Adrenal gland (tissue), 12 donors: ENCODE measurements around the gene S1PR1. TPM values are rescaled to one million over a fixed set of nuclear protein-coding genes. Genes with fewer than 3 reads are reported as not detected.

Experiments used
- DNase-seq, 7 donors: peaks; one replicate each; pipeline ENCODE4 v3.0.0-alpha.2; 2019 to 2020
- H3K27ac ChIP-seq, 5 donors: fragments of 200-600 bp; sonication (generic) in 4 of 5; 1 replicate in 3 of 5; 2 replicates in 2 of 5; pipeline versions ENCODE4 v1.5.1 to v1.8.0; 2016 to 2020; ENCODE audit warnings: mild to moderate bottlenecking in 1 of 5
- H3K27me3 ChIP-seq: fragments of 200-600 bp; 2 replicates; pipeline ENCODE4 v1.8.0; 2021
- H3K36me3 ChIP-seq, 2 donors: fragments of 200-600 bp; replicated peaks in 1 of 2; 1 replicate in 1 of 2; 2 replicates in 1 of 2; pipeline versions ENCODE4 v1.5.1 to v1.8.0; 2018 to 2022
- H3K4me1 ChIP-seq, 2 donors: fragments of 200-600 bp; replicated peaks in 1 of 2; 1 replicate in 1 of 2; 2 replicates in 1 of 2; pipeline versions ENCODE4 v1.5.1 to v1.8.0; 2018 to 2021
- H3K4me3 ChIP-seq, 4 donors: fragments of 200-600 bp; sonication (generic) in 3 of 4; one replicate each; pipeline ENCODE4 v1.5.1; 2016 to 2018
- H3K9me3 ChIP-seq, 3 donors: fragments of 200-600 bp; sonication (generic) in 1 of 3; replicated peaks in 1 of 3; 1 replicate in 2 of 3; 2 replicates in 1 of 3; pipeline versions ENCODE4 v1.5.1 to v1.8.0; 2016 to 2021
- CTCF ChIP-seq, 6 experiments: fragments of 450-650 bp in 4 of 6; fragments of 200-600 bp in 2 of 6; sonication (generic) in 1 of 6; IDR thresholded peaks; 1 replicate in 5 of 6; 2 replicates in 1 of 6; pipeline versions ENCODE4 v1.5.1 to v1.8.0; 2016 to 2021; ENCODE audit warnings: antibody characterized with exemption in 6 of 6, mild to moderate bottlenecking in 2 of 6, moderate library complexity in 1 of 6
- POLR2A ChIP-seq, 2 donors: fragments of 450-650 bp; IDR thresholded peaks; one replicate each; pipeline ENCODE4 v1.6.1; 2017; ENCODE audit warnings: antibody characterized with exemption in 2 of 2, mild to moderate bottlenecking in 2 of 2, moderate library complexity in 1 of 2
- WGBS, 4 donors: extraction: QIAGEN DNeasy Blood & Tissue Kit in 2 of 4; methylation state at CpG; one replicate each; pipeline versions ENCODE4 v1.1.5 to v1.1.7; 2013 to 2017; 5-methylcytosine and 5-hydroxymethylcytosine counted together
- intact Hi-C, 2 donors: fragments of 100-400 bp; cut with DNase I; formaldehyde crosslinking; loops; one replicate each; pipeline versions ENCODE4 v1.14.1 to v1.15.0; 2022 to 2023
- polyA plus RNA-seq, 3 donors: library from polyadenylated mRNA; stranded (reverse); fragments of 200-250 nt in 2 of 3; fragments of 350-450 nt in 1 of 3; fragmentation: Illumina TruSeq in 1 of 3; extraction: RNeasy Lipid Tissue Mini Kit (QIAGEN cat#74804) in 1 of 3; gene quantifications; one replicate each; pipeline ENCODE4 v1.2.3, GENCODE V29; 2013 to 2014
- total RNA-seq, 9 donors: library from RNA; depleted of rRNA in 4 of 9; stranded (reverse); fragments of >200 nt in 4 of 9; fragments of 120-200 nt in 1 of 9; fragmentation: NEBNext Ultra II Directional in 1 of 9; extraction: Animal tissue kit (Norgen Biotek cat#: 25700) in 1 of 9; gene quantifications; one replicate each; pipeline versions ENCODE4 v1.1.0 to v1.2.4, GENCODE V29; 2013 to 2023
- donor health status: healthy with polysubstance abuse.
- donor health status: Bipolar disorder and iron deficiency.
- donor health status: DM: yes; HTN: yes; CAD: no.
- donor health status: DM: no; HTN: no; CAD: no.
- donor health status: DM: no; HTN: no; CAD: no.
- donor health status: DM: yes; HTN: yes; CAD: no.

Gene S1PR1
- total and polyA plus RNA-seq, 12 donors = 11.3 to 45.6 (median 27.3) TPM

- 82 to 89% (median 85%) methylated on average over 8 to 11 of the region's 11 CpGs for WGBS, 4 donors
- intact Hi-C loops = loop anchor here in 1 of 2 donors (10.0 kb wide), 1 partner anchor 65 kb away; no protein-coding TSS in a partner anchor
- no peaks in the 10 kb centered on the region for H3K36me3 ChIP-seq
- no peak overlapping the region for H3K4me3 ChIP-seq
- no peaks in the 10 kb centered on the region for H3K4me1 ChIP-seq
- no peak for DNase-seq
- H3K9me3 ChIP-seq = no peaks in the 10 kb centered on the region
- H3K27me3 ChIP-seq = no peaks in the 10 kb centered on the region
- H3K27ac ChIP-seq = no peak overlapping the region
- TF ChIP-seq POLR2A (IDR thresholded peaks at IDR 0.05) = no peak
- TF ChIP-seq CTCF (IDR thresholded peaks at IDR 0.05) = no peak
Observed at GRCh38 chr1:101219924-101220870, 16.6 kb upstream of the S1PR1 start.

- WGBS, 4 donors = 85 to 88% (median 87%) methylated on average over 4 of the region's 4 CpGs
- no peaks in the 10 kb centered on the region for H3K4me1 ChIP-seq
- H3K27ac ChIP-seq = no peak overlapping the region
- H3K9me3 ChIP-seq = no peaks in the 10 kb centered on the region
- DNase-seq = no peak
- TF ChIP-seq POLR2A (IDR thresholded peaks at IDR 0.05) = no peak
- H3K4me3 ChIP-seq = no peak overlapping the region
- no peaks in the 10 kb centered on the region for H3K36me3 ChIP-seq
- intact Hi-C loops = no loop called here
- H3K27me3 ChIP-seq = no peaks in the 10 kb centered on the region
Observed at GRCh38 chr1:101220906-101221305, 15.9 kb upstream of the S1PR1 start.

- no peaks in the 10 kb centered on the region for H3K27me3 ChIP-seq
- H3K4me3 ChIP-seq = no peak overlapping the region
- WGBS, 4 donors = 93 to 100% (median 97%) methylated on average over 1 of the region's 1 CpG
- no peaks in the 10 kb centered on the region for H3K4me1 ChIP-seq
- no peak overlapping the region for H3K27ac ChIP-seq
- TF ChIP-seq CTCF (IDR thresholded peaks at IDR 0.05) = no peak
- no peak for TF ChIP-seq POLR2A (IDR thresholded peaks at IDR 0.05)
- intact Hi-C loops = no loop called here
- H3K36me3 ChIP-seq = no peaks in the 10 kb centered on the region
- DNase-seq = no peak
- no peaks in the 10 kb centered on the region for H3K9me3 ChIP-seq
Observed at GRCh38 chr1:101221945-101222429, 14.8 kb upstream of the S1PR1 start.

DNA sequence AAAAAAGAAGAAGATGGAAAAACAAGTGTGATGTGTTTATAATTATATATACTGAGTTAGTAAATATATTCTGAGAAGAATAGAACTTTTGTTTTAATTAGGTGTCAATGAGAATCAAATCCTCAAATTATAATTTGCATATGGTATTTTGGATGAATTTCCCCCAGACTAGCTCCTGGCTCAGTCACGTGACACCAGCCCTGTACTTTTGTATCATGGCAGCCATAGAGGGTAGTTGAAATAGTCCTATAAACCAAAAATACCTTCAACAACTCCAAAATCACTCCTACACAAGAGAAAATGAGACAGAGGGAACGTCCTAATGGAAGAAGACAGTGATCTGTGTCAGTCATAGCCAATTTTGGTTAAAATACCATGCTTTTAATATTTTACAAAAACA lies 9.0 kb upstream of the S1PR1 start:
- Histone ChIP-seq H3K27ac (no peak overlapping the region), H3K4me1 (no peaks in the 10 kb centered on the region), H3K9me3 (no peaks in the 10 kb centered on the region), H3K4me3 (no peak overlapping the region), H3K36me3 (no peaks in the 10 kb centered on the region), H3K27me3 (no peaks in the 10 kb centered on the region)
- TF ChIP-seq CTCF (IDR thresholded peaks at IDR 0.05) = no peak
- no peak for TF ChIP-seq POLR2A (IDR thresholded peaks at IDR 0.05)
- intact Hi-C loops = no loop called here
- DNase-seq = no peak
- WGBS, 4 donors = 77 to 84% (median 82%) methylated on average over 2 of the region's 2 CpGs
